Measurements from ENCODE around the gene DENR. TPM values are rescaled to one million over a fixed set of nuclear protein-coding genes. Genes with fewer than 3 reads are reported as not detected.
"Not testable (repeated sequence)": the region's sequence is repeated elsewhere in the genome, so short reads cannot be mapped to it uniquely, and the experiment has no call there.

DENR gene
- total and polyA plus RNA-seq, 3 experiments from 2014 or later, result 68.7 to 79.3 (median 78.8) TPM

- no peak for DNase-seq
- Histone ChIP-seq H3K9me3 (ENCODE audit: low read length) (no peaks in the 10 kb centered on the region), H3K4me1 (ENCODE audit: insufficient read depth, low read length) (peaks cover 22% of the 10 kb centered on the region), H3K4me3 (ENCODE audit: low read length) (no peak overlapping the region), H3K27me3 (ENCODE audit: insufficient read depth, low read length, poor library complexity, severe bottlenecking) (no peaks in the 10 kb centered on the region), H3K36me3 (ENCODE audit: insufficient read depth, low read length) (peaks cover 6% of the 10 kb centered on the region), H3K27ac (ENCODE audit: low read depth, low read length) (no peak overlapping the region)
- Mint-ChIP-seq H3K9me3 (no peaks in the 10 kb centered on the region), H3K27me3 (no peaks in the 10 kb centered on the region), H3K36me3 (peaks cover 0 to 19% (median 7%) of the 10 kb centered on the region in 3 donors), H3K4me3 (peak overlapping the region in 1 of 7 donors; percentile 65), H3K4me1 (peaks cover 21 to 33% (median 28%) of the 10 kb centered on the region in 3 donors), H3K27ac (peak overlapping the region in 2 of 8 donors; percentile 22 to 38)
- ChIA-PET CTCF (no interaction called here), POLR2A (no interaction called here)
Observed at GRCh38 chr12:122749569-122750332, 2.9 kb upstream of the DENR start.

GRCh38 chr12:122750781-122751515 is 1.7 kb upstream of the DENR start:
- peaks cover 25 to 42% (median 37%) of the 10 kb centered on the region in 3 donors for H3K4me1 Mint-ChIP-seq
- H3K4me3 ChIP-seq (ENCODE audit: low read length); H3K27me3 ChIP-seq (ENCODE audit: insufficient read depth, low read length, poor library complexity, severe bottlenecking); H3K27ac ChIP-seq (ENCODE audit: low read depth, low read length); CTCF ChIA-PET; H3K9me3 Mint-ChIP-seq; POLR2A ChIA-PET; DNase-seq; H3K27me3 Mint-ChIP-seq; H3K9me3 ChIP-seq (ENCODE audit: low read length): not testable (repeated sequence)
- Histone ChIP-seq H3K36me3 (ENCODE audit: insufficient read depth, low read length) (peaks cover 15% of the 10 kb centered on the region), H3K4me1 (ENCODE audit: insufficient read depth, low read length) (peaks cover 24% of the 10 kb centered on the region)
- peak overlapping the region; percentile 43 to 90 (median 79) for H3K4me3 Mint-ChIP-seq
- H3K36me3 Mint-ChIP-seq, result peaks cover 0 to 31% (median 15%) of the 10 kb centered on the region in 3 donors
- peak overlapping the region; percentile 41 to 95 (median 86) for H3K27ac Mint-ChIP-seq

DNA sequence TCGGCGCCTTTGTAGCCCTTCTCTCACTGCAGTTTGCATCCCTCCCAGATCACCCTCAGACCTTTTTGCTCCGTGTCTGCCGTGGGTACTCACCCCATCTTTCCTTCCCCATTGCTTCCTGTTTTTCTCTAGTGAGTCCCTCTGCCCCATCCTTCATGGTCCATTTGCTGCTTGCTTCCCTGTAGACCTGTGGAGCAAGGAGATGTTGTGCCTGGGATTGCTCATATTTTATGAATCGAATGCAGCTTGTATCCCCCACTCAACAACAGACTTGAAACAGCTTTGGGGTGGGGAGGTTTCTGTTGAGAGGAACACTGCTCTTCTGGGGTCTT is 661 bp downstream of the DENR start:
- peak overlapping the region; percentile 79 to 97 (median 94) for H3K4me3 Mint-ChIP-seq
- CTCF ChIA-PET, result interaction anchor here (0.7 to 2.7 kb wide), 2 partner anchors 22 to 354 kb away, joined by 3 to 11 read pairs; no protein-coding TSS in a partner anchor
- POLR2A ChIA-PET, result interaction anchor here (0.6 to 1.6 kb wide), 7 partner anchors 11 to 252 kb away, joined by 3 to 6 read pairs (median 4); partner anchors contain the start of genes OGFOD2, RSRC2 and ZCCHC8

GRCh38 chr12:122754790-122755189 is 2.2 kb downstream of the DENR start:
- DNase-seq, result no peak
- Histone ChIP-seq H3K27me3 (ENCODE audit: insufficient read depth, low read length, poor library complexity, severe bottlenecking) (no peaks in the 10 kb centered on the region), H3K4me1 (ENCODE audit: insufficient read depth, low read length) (peaks cover 27% of the 10 kb centered on the region), H3K27ac (ENCODE audit: low read depth, low read length) (no peak overlapping the region), H3K9me3 (ENCODE audit: low read length) (no peaks in the 10 kb centered on the region), H3K4me3 (ENCODE audit: low read length) (no peak overlapping the region), H3K36me3 (ENCODE audit: insufficient read depth, low read length) (peaks cover 24% of the 10 kb centered on the region)
- ChIA-PET CTCF (no interaction called here), POLR2A (no interaction called here)
- H3K4me3 Mint-ChIP-seq, result peak overlapping the region in 1 of 7 donors; percentile 51
- H3K36me3 Mint-ChIP-seq, result peaks cover 0 to 63% (median 25%) of the 10 kb centered on the region in 3 donors
- peak overlapping the region in 7 of 8 donors; percentile 23 to 66 (median 47) for H3K27ac Mint-ChIP-seq
- no peaks in the 10 kb centered on the region for H3K9me3 Mint-ChIP-seq
- no peaks in the 10 kb centered on the region for H3K27me3 Mint-ChIP-seq
- H3K4me1 Mint-ChIP-seq, result peaks cover 44 to 73% (median 58%) of the 10 kb centered on the region in 3 donors

More for the DNA sequence above, 661 bp downstream of the DENR start:
- DNase-seq, result no peak
- H3K4me1 ChIP-seq (ENCODE audit: insufficient read depth, low read length), result peaks cover 27% of the 10 kb centered on the region
- H3K36me3 ChIP-seq (ENCODE audit: insufficient read depth, low read length), result peaks cover 15% of the 10 kb centered on the region
- no peaks in the 10 kb centered on the region for H3K27me3 ChIP-seq (ENCODE audit: insufficient read depth, low read length, poor library complexity, severe bottlenecking)
- Mint-ChIP-seq H3K27me3 (no peaks in the 10 kb centered on the region), H3K36me3 (peaks cover 0 to 52% (median 25%) of the 10 kb centered on the region in 3 donors), H3K9me3 (no peaks in the 10 kb centered on the region), H3K4me1 (peaks cover 41 to 63% (median 56%) of the 10 kb centered on the region in 3 donors), H3K27ac (peak overlapping the region; percentile 74 to 99 (median 96))
- H3K9me3 ChIP-seq (ENCODE audit: low read length), result no peaks in the 10 kb centered on the region
- peak overlapping the region; percentile 90 for H3K27ac ChIP-seq (ENCODE audit: low read depth, low read length)
- peak overlapping the region; percentile 97 for H3K4me3 ChIP-seq (ENCODE audit: low read length)

DNA sequence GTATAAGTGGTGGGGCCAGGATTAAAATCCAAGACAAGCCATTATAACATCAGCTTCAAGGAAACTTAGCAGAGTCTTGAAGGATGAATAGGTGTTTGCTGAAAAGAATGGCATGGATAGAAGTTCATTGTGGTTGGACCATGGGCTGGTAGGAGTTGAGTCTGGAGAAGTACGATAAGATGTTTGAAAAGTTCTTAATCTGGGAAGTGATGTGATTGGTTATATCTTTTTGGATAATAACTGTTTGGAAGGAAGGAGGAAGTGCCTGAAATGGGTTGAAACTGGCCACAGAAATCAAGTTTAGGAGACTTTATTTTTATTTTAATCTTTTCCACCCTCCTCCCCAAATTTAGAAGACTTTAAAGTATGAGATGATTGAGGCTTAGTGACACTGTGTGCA is 4.9 kb downstream of the DENR start:
- no peak for DNase-seq
- Histone ChIP-seq H3K4me3 (ENCODE audit: low read length) (no peak overlapping the region), H3K4me1 (ENCODE audit: insufficient read depth, low read length) (peaks cover 22% of the 10 kb centered on the region), H3K36me3 (ENCODE audit: insufficient read depth, low read length) (peaks cover 32% of the 10 kb centered on the region), H3K27me3 (ENCODE audit: insufficient read depth, low read length, poor library complexity, severe bottlenecking) (no peaks in the 10 kb centered on the region), H3K9me3 (ENCODE audit: low read length) (no peaks in the 10 kb centered on the region), H3K27ac (ENCODE audit: low read depth, low read length) (no peak overlapping the region)
- peaks cover 40 to 76% (median 58%) of the 10 kb centered on the region in 3 donors for H3K4me1 Mint-ChIP-seq
- H3K36me3 Mint-ChIP-seq, result peaks cover 3 to 84% (median 25%) of the 10 kb centered on the region in 3 donors
- POLR2A ChIA-PET, result no interaction called here
- H3K4me3 Mint-ChIP-seq, result peak overlapping the region in 1 of 7 donors; percentile 35
- H3K9me3 Mint-ChIP-seq, result no peaks in the 10 kb centered on the region
- H3K27ac Mint-ChIP-seq, result peak overlapping the region in 5 of 8 donors; percentile 18 to 59 (median 56)
- no peaks in the 10 kb centered on the region for H3K27me3 Mint-ChIP-seq
- CTCF ChIA-PET, result interaction anchor here (0.9 kb wide), 1 partner anchor 16 kb away, joined by 3 read pairs; no protein-coding TSS in a partner anchor

- no peaks in the 10 kb centered on the region for H3K27me3 Mint-ChIP-seq
- POLR2A ChIA-PET, result no interaction called here
Observed at GRCh38 chr12:122785503-122785902, 32.9 kb downstream of the DENR start.

DNA sequence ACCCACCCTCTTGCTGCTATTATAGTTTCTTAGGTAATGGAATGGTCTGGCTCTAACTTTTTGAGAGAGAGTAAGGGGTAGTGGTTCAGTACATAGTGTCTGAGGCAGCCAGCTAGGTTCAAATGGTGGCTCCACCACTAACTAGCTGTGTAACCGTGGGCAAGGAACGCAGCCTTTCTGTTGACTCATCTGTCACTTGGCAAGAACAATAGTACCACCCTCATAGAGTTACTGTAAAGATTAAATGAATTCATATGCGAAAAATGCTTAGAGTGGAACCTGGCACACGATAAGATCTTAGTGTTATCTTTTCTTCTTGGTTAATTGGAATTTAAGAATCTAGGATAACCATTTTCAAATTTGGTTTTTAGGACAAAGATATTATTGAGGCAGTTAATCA is 35.8 kb downstream of the DENR start:
- H3K36me3 ChIP-seq (ENCODE audit: insufficient read depth, low read length), result no peaks in the 10 kb centered on the region
- H3K27ac ChIP-seq (ENCODE audit: low read depth, low read length), result no peak overlapping the region
- no peaks in the 10 kb centered on the region for H3K9me3 ChIP-seq (ENCODE audit: low read length)
- no peaks in the 10 kb centered on the region for H3K27me3 ChIP-seq (ENCODE audit: insufficient read depth, low read length, poor library complexity, severe bottlenecking)
- CTCF ChIA-PET, result no interaction called here
- H3K4me1 ChIP-seq (ENCODE audit: insufficient read depth, low read length), result no peaks in the 10 kb centered on the region
- no peak overlapping the region for H3K27ac Mint-ChIP-seq
- H3K9me3 Mint-ChIP-seq, result no peaks in the 10 kb centered on the region
- H3K4me1 Mint-ChIP-seq, result no peaks in the 10 kb centered on the region
- no peaks in the 10 kb centered on the region for H3K36me3 Mint-ChIP-seq
- POLR2A ChIA-PET, result no interaction called here
- peaks cover 0 to 1% of the 10 kb centered on the region in 2 donors for H3K27me3 Mint-ChIP-seq
- no peak overlapping the region for H3K4me3 Mint-ChIP-seq
- DNase-seq, result no peak
- no peak overlapping the region for H3K4me3 ChIP-seq (ENCODE audit: low read length)

More at GRCh38 chr12:122785503-122785902, 32.9 kb downstream of the DENR start:
- no peaks in the 10 kb centered on the region for H3K4me1 Mint-ChIP-seq
- Histone ChIP-seq H3K4me1 (ENCODE audit: insufficient read depth, low read length) (no peaks in the 10 kb centered on the region), H3K4me3 (ENCODE audit: low read length) (no peak overlapping the region), H3K36me3 (ENCODE audit: insufficient read depth, low read length) (no peaks in the 10 kb centered on the region), H3K27me3 (ENCODE audit: insufficient read depth, low read length, poor library complexity, severe bottlenecking) (no peaks in the 10 kb centered on the region), H3K9me3 (ENCODE audit: low read length) (no peaks in the 10 kb centered on the region), H3K27ac (ENCODE audit: low read depth, low read length) (no peak overlapping the region)
- CTCF ChIA-PET, result no interaction called here
- no peak overlapping the region for H3K27ac Mint-ChIP-seq
- no peak for DNase-seq
- H3K9me3 Mint-ChIP-seq, result no peaks in the 10 kb centered on the region
- H3K4me3 Mint-ChIP-seq, result no peak overlapping the region
- H3K36me3 Mint-ChIP-seq, result no peaks in the 10 kb centered on the region

DNA sequence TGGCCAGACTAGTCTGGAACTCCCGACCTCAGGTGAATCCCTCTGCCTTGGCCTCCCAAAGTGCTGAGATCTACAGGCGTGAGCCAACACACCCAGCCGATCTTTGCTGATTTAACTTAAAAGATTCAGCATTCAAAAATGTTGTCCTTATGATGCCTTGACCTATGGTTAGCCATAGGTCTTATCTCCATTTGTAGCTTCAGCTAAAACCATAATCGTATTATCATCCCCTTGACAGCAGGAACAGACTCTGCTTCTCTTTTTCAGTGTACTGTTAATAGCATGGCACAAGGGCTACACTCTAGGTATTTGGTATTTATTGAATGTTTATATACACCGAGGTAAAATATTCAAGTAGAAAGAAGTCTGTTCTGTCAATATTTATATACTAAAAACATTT is 37.0 kb downstream of the DENR start:
- H3K4me1 Mint-ChIP-seq, result peaks cover 3 to 5% (median 4%) of the 10 kb centered on the region in 3 donors
- ChIA-PET CTCF (interaction anchor here (0.9 to 1.8 kb wide), 2 partner anchors 71 to 163 kb away, joined by 3 to 5 read pairs; no protein-coding TSS in a partner anchor), POLR2A (no interaction called here)
- no peaks in the 10 kb centered on the region for H3K36me3 ChIP-seq (ENCODE audit: insufficient read depth, low read length)
- H3K9me3 Mint-ChIP-seq, result no peaks in the 10 kb centered on the region
- no peaks in the 10 kb centered on the region for H3K9me3 ChIP-seq (ENCODE audit: low read length)
- H3K27ac Mint-ChIP-seq, result no peak overlapping the region
- no peak overlapping the region for H3K4me3 ChIP-seq (ENCODE audit: low read length)
- DNase-seq, result no peak
- H3K27me3 ChIP-seq (ENCODE audit: insufficient read depth, low read length, poor library complexity, severe bottlenecking), result no peaks in the 10 kb centered on the region
- no peaks in the 10 kb centered on the region for H3K36me3 Mint-ChIP-seq
- H3K4me3 Mint-ChIP-seq, result no peak overlapping the region
- peaks cover 4% of the 10 kb centered on the region for H3K4me1 ChIP-seq (ENCODE audit: insufficient read depth, low read length)
- peaks cover 0 to 1% of the 10 kb centered on the region in 2 donors for H3K27me3 Mint-ChIP-seq
- H3K27ac ChIP-seq (ENCODE audit: low read depth, low read length), result no peak overlapping the region

Measured in CD8-positive, alpha-beta memory T cell (primary cell).